Measurements from ENCODE around the gene SLC17A8. TPM values are rescaled to one million over a fixed set of nuclear protein-coding genes. Genes with fewer than 3 reads are reported as not detected.

Gene SLC17A8
- total RNA-seq, 1 donor from 2014 or later, result not detected

DNA sequence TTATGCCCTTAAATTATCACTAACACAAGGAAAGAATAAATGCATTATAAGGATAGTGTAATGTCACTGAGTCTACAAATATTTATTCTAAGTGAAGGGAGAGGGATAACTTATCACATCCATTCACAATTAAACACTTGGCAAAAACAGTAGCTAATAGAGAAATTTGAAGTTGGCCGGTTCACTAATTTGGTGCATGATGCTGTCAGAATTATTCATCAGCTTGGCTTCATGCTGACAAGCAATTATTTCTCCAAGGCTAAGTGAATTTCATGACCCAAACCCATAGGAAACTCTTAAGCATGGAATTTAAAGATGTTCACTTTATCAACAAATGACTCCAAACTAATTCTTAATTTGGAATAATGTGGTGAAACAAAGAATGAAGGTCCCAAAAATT is 91.8 kb downstream of the SLC17A8 start:
- no peaks in the 10 kb centered on the region for H3K4me1 ChIP-seq (ENCODE audit: insufficient read depth, low read length)
- no peak overlapping the region for H3K4me3 Mint-ChIP-seq (ENCODE audit: unreplicated experiment)
- no peak overlapping the region for H3K4me3 ChIP-seq (ENCODE audit: insufficient read depth, low read depth, low read length)
- TF ChIP-seq, protein P1, sequence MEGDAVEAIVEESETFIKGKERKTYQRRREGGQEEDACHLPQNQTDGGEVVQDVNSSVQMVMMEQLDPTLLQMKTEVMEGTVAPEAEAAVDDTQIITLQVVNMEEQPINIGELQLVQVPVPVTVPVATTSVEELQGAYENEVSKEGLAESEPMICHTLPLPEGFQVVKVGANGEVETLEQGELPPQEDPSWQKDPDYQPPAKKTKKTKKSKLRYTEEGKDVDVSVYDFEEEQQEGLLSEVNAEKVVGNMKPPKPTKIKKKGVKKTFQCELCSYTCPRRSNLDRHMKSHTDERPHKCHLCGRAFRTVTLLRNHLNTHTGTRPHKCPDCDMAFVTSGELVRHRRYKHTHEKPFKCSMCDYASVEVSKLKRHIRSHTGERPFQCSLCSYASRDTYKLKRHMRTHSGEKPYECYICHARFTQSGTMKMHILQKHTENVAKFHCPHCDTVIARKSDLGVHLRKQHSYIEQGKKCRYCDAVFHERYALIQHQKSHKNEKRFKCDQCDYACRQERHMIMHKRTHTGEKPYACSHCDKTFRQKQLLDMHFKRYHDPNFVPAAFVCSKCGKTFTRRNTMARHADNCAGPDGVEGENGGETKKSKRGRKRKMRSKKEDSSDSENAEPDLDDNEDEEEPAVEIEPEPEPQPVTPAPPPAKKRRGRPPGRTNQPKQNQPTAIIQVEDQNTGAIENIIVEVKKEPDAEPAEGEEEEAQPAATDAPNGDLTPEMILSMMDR (IDR thresholded peaks at IDR 0.05; ENCODE audit: insufficient read depth, low read depth, low read length), result no peak
- no peak for TF ChIP-seq EZH2 (IDR thresholded peaks at IDR 0.05; ENCODE audit: insufficient read depth, low read length)
- FAIRE-seq (no peak), DNase-seq (ENCODE audit: low read depth) (no peak)
- no peak overlapping the region for H2AFZ ChIP-seq (ENCODE audit: low read depth, low read length)
- no peaks in the 10 kb centered on the region for H4K20me1 ChIP-seq (ENCODE audit: insufficient read depth, low read length)
- no peaks in the 10 kb centered on the region for H3K79me2 ChIP-seq (ENCODE audit: insufficient read depth, low read length)
- H3K36me3 ChIP-seq (ENCODE audit: insufficient read depth, low read length), result no peaks in the 10 kb centered on the region
- no peaks in the 10 kb centered on the region for H3K4me1 Mint-ChIP-seq (ENCODE audit: low read depth, unreplicated experiment)
- H3K9me3 ChIP-seq (ENCODE audit: insufficient read depth, low read depth, low read length), result no peaks in the 10 kb centered on the region
- H3K27me3 ChIP-seq (ENCODE audit: insufficient read depth, low read length), result no peaks in the 10 kb centered on the region
- no peak overlapping the region for H3K27ac ChIP-seq (ENCODE audit: low read depth, low read length)
- H3K27me3 Mint-ChIP-seq (ENCODE audit: low read depth, unreplicated experiment), result no peaks in the 10 kb centered on the region
- no peak overlapping the region for H3K9ac ChIP-seq (ENCODE audit: low read length)
- H3K36me3 Mint-ChIP-seq (ENCODE audit: low read depth, unreplicated experiment), result no peaks in the 10 kb centered on the region
- no peaks in the 10 kb centered on the region for H3K9me3 Mint-ChIP-seq (ENCODE audit: unreplicated experiment)
- no peak overlapping the region for H3K27ac Mint-ChIP-seq (ENCODE audit: unreplicated experiment)
- H3K4me2 ChIP-seq (ENCODE audit: low read length), result no peak overlapping the region

DNA sequence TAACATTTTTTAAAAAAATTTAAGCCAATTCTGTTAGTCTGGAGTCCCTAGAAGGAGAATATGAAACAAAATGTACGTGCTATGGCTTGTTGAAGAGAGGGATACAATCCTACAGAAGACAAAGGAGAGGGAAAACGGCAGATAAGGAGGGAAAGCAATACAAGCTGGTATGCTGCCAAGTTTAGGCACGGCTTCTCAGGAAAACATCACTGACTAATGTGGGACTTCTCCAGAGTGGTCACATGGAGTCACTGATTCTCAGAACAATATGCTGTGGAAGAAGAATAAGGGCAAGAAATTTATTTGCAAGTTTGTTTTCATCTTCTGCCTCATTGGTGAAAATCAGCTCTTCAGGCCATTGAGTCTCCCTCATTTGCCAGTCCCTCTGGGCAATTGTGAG is 93.9 kb downstream of the SLC17A8 start:
- Histone ChIP-seq H3K79me2 (ENCODE audit: insufficient read depth, low read length) (no peaks in the 10 kb centered on the region), H3K9me3 (ENCODE audit: insufficient read depth, low read depth, low read length) (no peaks in the 10 kb centered on the region), H3K4me3 (ENCODE audit: insufficient read depth, low read depth, low read length) (no peak overlapping the region), H3K4me2 (ENCODE audit: low read length) (no peak overlapping the region), H3K27ac (ENCODE audit: low read depth, low read length) (no peak overlapping the region), H3K27me3 (ENCODE audit: insufficient read depth, low read length) (no peaks in the 10 kb centered on the region), H3K36me3 (ENCODE audit: insufficient read depth, low read length) (no peaks in the 10 kb centered on the region), H3K4me1 (ENCODE audit: insufficient read depth, low read length) (no peaks in the 10 kb centered on the region), H2AFZ (ENCODE audit: low read depth, low read length) (no peak overlapping the region), H3K9ac (ENCODE audit: low read length) (no peak overlapping the region), H4K20me1 (ENCODE audit: insufficient read depth, low read length) (no peaks in the 10 kb centered on the region)
- H3K4me1 Mint-ChIP-seq (ENCODE audit: low read depth, unreplicated experiment), result no peaks in the 10 kb centered on the region
- H3K27ac Mint-ChIP-seq (ENCODE audit: unreplicated experiment), result no peak overlapping the region
- DNase-seq (ENCODE audit: low read depth) (no peak), FAIRE-seq (no peak)
- no peaks in the 10 kb centered on the region for H3K9me3 Mint-ChIP-seq (ENCODE audit: unreplicated experiment)
- no peak overlapping the region for H3K4me3 Mint-ChIP-seq (ENCODE audit: unreplicated experiment)
- no peak for TF ChIP-seq EZH2 (IDR thresholded peaks at IDR 0.05; ENCODE audit: insufficient read depth, low read length)
- TF ChIP-seq, protein P1 (IDR thresholded peaks at IDR 0.05; ENCODE audit: insufficient read depth, low read depth, low read length), result no peak
- H3K27me3 Mint-ChIP-seq (ENCODE audit: low read depth, unreplicated experiment), result no peaks in the 10 kb centered on the region
- no peaks in the 10 kb centered on the region for H3K36me3 Mint-ChIP-seq (ENCODE audit: low read depth, unreplicated experiment)

DNA sequence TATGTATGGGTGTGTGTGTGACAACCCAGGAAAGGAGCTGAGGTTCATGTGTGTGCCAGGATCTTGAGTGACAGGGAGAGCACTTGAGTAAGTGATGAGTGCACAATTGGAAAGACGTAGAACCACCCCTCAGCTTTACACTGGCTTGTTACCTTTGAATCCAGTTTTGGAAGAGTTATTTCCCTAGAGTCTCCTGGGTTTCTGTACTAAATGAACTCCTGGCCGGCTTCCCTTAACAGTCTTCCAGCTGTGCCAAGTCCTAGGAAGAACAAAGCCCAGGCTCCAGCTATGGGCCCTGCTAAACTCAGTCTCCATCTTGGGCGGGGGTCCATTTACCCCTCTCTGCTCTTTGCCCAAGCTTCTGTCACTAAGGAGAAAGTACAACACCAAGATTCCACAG is 97.1 kb downstream of the SLC17A8 start:
- Histone ChIP-seq H3K4me1 (ENCODE audit: insufficient read depth, low read length) (no peaks in the 10 kb centered on the region), H3K4me3 (ENCODE audit: insufficient read depth, low read depth, low read length) (no peak overlapping the region), H3K27me3 (ENCODE audit: insufficient read depth, low read length) (no peaks in the 10 kb centered on the region), H3K27ac (ENCODE audit: low read depth, low read length) (no peak overlapping the region), H3K9me3 (ENCODE audit: insufficient read depth, low read depth, low read length) (no peaks in the 10 kb centered on the region), H3K79me2 (ENCODE audit: insufficient read depth, low read length) (no peaks in the 10 kb centered on the region), H3K4me2 (ENCODE audit: low read length) (no peak overlapping the region), H3K9ac (ENCODE audit: low read length) (no peak overlapping the region), H3K36me3 (ENCODE audit: insufficient read depth, low read length) (no peaks in the 10 kb centered on the region), H4K20me1 (ENCODE audit: insufficient read depth, low read length) (no peaks in the 10 kb centered on the region), H2AFZ (ENCODE audit: low read depth, low read length) (no peak overlapping the region)
- DNase-seq (ENCODE audit: low read depth) (no peak), FAIRE-seq (no peak)
- H3K36me3 Mint-ChIP-seq (ENCODE audit: low read depth, unreplicated experiment), result no peaks in the 10 kb centered on the region
- no peaks in the 10 kb centered on the region for H3K9me3 Mint-ChIP-seq (ENCODE audit: unreplicated experiment)
- no peaks in the 10 kb centered on the region for H3K4me1 Mint-ChIP-seq (ENCODE audit: low read depth, unreplicated experiment)
- H3K4me3 Mint-ChIP-seq (ENCODE audit: unreplicated experiment), result no peak overlapping the region
- H3K27ac Mint-ChIP-seq (ENCODE audit: unreplicated experiment), result no peak overlapping the region
- TF ChIP-seq, protein P1 (IDR thresholded peaks at IDR 0.05; ENCODE audit: insufficient read depth, low read depth, low read length), result no peak
- no peak for TF ChIP-seq EZH2 (IDR thresholded peaks at IDR 0.05; ENCODE audit: insufficient read depth, low read length)
- H3K27me3 Mint-ChIP-seq (ENCODE audit: low read depth, unreplicated experiment), result no peaks in the 10 kb centered on the region

Measured in astrocyte (in vitro differentiated cells and primary cell).